ENCODE results near the gene OTOL1.

Gene OTOL1

GRCh38 chr3:161548301-161548700 is 51.7 kb downstream of the OTOL1 start:
- no peak for DNase-seq

GRCh38 chr3:161549261-161549660 is 52.7 kb downstream of the OTOL1 start:
- peak; percentile 25 for DNase-seq

- no peak for DNase-seq
Measured at GRCh38 chr3:161550491-161551195, 54.0 kb downstream of the OTOL1 start.

- no peak for DNase-seq
Measured at GRCh38 chr3:161551697-161552096, 55.1 kb downstream of the OTOL1 start.

GRCh38 chr3:161552984-161553560 is 56.5 kb downstream of the OTOL1 start:
- DNase-seq = no peak
